ENCODE measurements around the gene DDX10. TPM values are rescaled to one million over a fixed set of nuclear protein-coding genes. Genes with fewer than 3 reads are reported as not detected.

Gene DDX10
- polyA plus RNA-seq, 1 donor (not counting 4 experiments of a cell fraction or from before 2014, with no cell fraction given), result 32.3 TPM

- Histone ChIP-seq H3K79me2 (ENCODE audit: control insufficient read depth, insufficient read depth, low read length) (no peaks in the 10 kb centered on the region), H3K9me1 (ENCODE audit: control insufficient read depth, extremely low read depth, insufficient read depth, low read length) (no peaks in the 10 kb centered on the region), H3K4me3 (ENCODE audit: control insufficient read depth in 2 of 3, extremely low read depth in 1 of 3, insufficient read depth in 2 of 3, low read depth in 1 of 3, low read length in 3 of 3) (no peak overlapping the region), H3K27me3 (ENCODE audit: control insufficient read depth, extremely low read depth, insufficient read depth, low read length) (no peaks in the 10 kb centered on the region), H4K20me1 (ENCODE audit: control insufficient read depth, extremely low read depth, insufficient read depth, low read length) (no peaks in the 10 kb centered on the region), H3K4me1 (ENCODE audit: control insufficient read depth, extremely low read depth, insufficient read depth, low read length) (peaks cover 5% of the 10 kb centered on the region), H2AFZ (ENCODE audit: control insufficient read depth, low read length) (no peak overlapping the region), H3K27ac (ENCODE audit: control insufficient read depth, insufficient read depth, low read length) (no peak overlapping the region), H3K9me3 (ENCODE audit: control insufficient read depth, low read depth, low read length) (no peaks in the 10 kb centered on the region), H3K4me2 (ENCODE audit: control insufficient read depth, extremely low read depth, insufficient read depth, low read depth, low read length) (no peak overlapping the region), H3K36me3 (ENCODE audit: control insufficient read depth in 2 of 2, extremely low read depth in 1 of 2, insufficient read depth in 2 of 2, low read length in 2 of 2) (peaks cover 0 to 3% of the 10 kb centered on the region in 2 experiments), H3K9ac (ENCODE audit: control insufficient read depth, extremely low read depth, insufficient read depth, low read length) (no peak overlapping the region)
- FAIRE-seq, result no peak
- TF ChIP-seq CTCF (optimal IDR thresholded peaks at IDR 0.05 in 1 of 3, IDR thresholded peaks at IDR 0.05 in 1 of 3, conservative IDR thresholded peaks at IDR 0.05 in 1 of 3; ENCODE audit: extremely low read depth in 1 of 3, insufficient read depth in 2 of 3, low read length in 3 of 3) (no peak), EZH2 (IDR thresholded peaks at IDR 0.05; ENCODE audit: low read length) (no peak)
- dilution Hi-C loops (cut with MboI; ENCODE audit: extremely low pct_ligation_motif_present, low sequenced_read_pairs), result no loop called here
- DNase-seq (ENCODE audit: low read depth, low spot score), result no peak
These were observed 200.5 kb downstream of the DDX10 start for GRCh38 chr11:108865406-108865805.

GRCh38 chr11:108866781-108867180, 201.9 kb downstream of the DDX10 start:
- no peak overlapping the region for H3K27ac ChIP-seq (ENCODE audit: control insufficient read depth, insufficient read depth, low read length)
- no peak overlapping the region for H3K9ac ChIP-seq (ENCODE audit: control insufficient read depth, extremely low read depth, insufficient read depth, low read length)
- DNase-seq (ENCODE audit: low read depth, low spot score) (no peak), FAIRE-seq (no peak)
- peaks cover 0 to 3% of the 10 kb centered on the region in 2 experiments for H3K36me3 ChIP-seq (ENCODE audit: control insufficient read depth in 2 of 2, extremely low read depth in 1 of 2, insufficient read depth in 2 of 2, low read length in 2 of 2)
- no peaks in the 10 kb centered on the region for H3K9me3 ChIP-seq (ENCODE audit: control insufficient read depth, low read depth, low read length)
- dilution Hi-C loops (cut with MboI; ENCODE audit: extremely low pct_ligation_motif_present, low sequenced_read_pairs), result no loop called here
- H3K4me3 ChIP-seq (ENCODE audit: control insufficient read depth in 2 of 3, extremely low read depth in 1 of 3, insufficient read depth in 2 of 3, low read depth in 1 of 3, low read length in 3 of 3), result no peak overlapping the region
- no peaks in the 10 kb centered on the region for H4K20me1 ChIP-seq (ENCODE audit: control insufficient read depth, extremely low read depth, insufficient read depth, low read length)
- no peak overlapping the region for H3K4me2 ChIP-seq (ENCODE audit: control insufficient read depth, extremely low read depth, insufficient read depth, low read depth, low read length)
- H3K4me1 ChIP-seq (ENCODE audit: control insufficient read depth, extremely low read depth, insufficient read depth, low read length), result peaks cover 11% of the 10 kb centered on the region
- H2AFZ ChIP-seq (ENCODE audit: control insufficient read depth, low read length), result no peak overlapping the region
- no peaks in the 10 kb centered on the region for H3K9me1 ChIP-seq (ENCODE audit: control insufficient read depth, extremely low read depth, insufficient read depth, low read length)
- no peaks in the 10 kb centered on the region for H3K79me2 ChIP-seq (ENCODE audit: control insufficient read depth, insufficient read depth, low read length)
- H3K27me3 ChIP-seq (ENCODE audit: control insufficient read depth, extremely low read depth, insufficient read depth, low read length), result no peaks in the 10 kb centered on the region
- no peak for TF ChIP-seq EZH2 (IDR thresholded peaks at IDR 0.05; ENCODE audit: low read length)
- no peak for TF ChIP-seq CTCF (optimal IDR thresholded peaks at IDR 0.05 in 1 of 3, IDR thresholded peaks at IDR 0.05 in 1 of 3, conservative IDR thresholded peaks at IDR 0.05 in 1 of 3; ENCODE audit: extremely low read depth in 1 of 3, insufficient read depth in 2 of 3, low read length in 3 of 3)
